Stimulated activated CD8-positive, alpha-beta memory T cell treated with anti-CD3 and anti-CD28 coated beads, Interleukin-2, amount 100 ng/mL, for 1 hour (primary cell): Measurements from ENCODE around the gene EHMT1.

ENCODE experiments used
- DNase-seq, 2 donors: peaks; one replicate each; pipeline ENCODE4 v3.0.0-alpha.2; 2020; ENCODE audit warnings: low read depth in 2 of 2

EHMT1 gene

GRCh38 chr9:137787381-137787780 lies 168.6 kb downstream of the EHMT1 start:
- no peak for DNase-seq

GRCh38 chr9:137787786-137788505 lies 169.1 kb downstream of the EHMT1 start:
- no peak for DNase-seq

- no peak for DNase-seq
These were observed 169.9 kb downstream of the EHMT1 start for GRCh38 chr9:137788561-137789294.

- no peak for DNase-seq
These were observed 170.6 kb downstream of the EHMT1 start for GRCh38 chr9:137789295-137789895.

DNA sequence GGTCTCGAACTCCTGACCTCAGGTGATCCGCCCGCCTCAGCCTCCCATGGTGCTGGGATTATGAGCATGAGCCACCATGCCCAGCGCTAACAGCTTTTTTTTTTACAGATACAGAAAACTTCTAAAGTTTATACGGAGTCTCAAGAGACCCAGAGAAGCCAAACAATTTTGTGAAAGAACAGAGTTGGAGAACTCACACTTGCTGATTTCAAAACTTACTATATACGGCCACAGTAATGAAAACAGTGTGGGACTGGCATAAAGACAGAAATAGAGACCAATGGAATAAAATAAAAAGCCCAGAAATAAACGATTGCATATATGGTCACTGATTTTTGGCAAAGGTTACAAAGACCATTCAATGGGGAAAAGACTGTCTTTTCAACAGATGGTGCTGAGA lies 173.1 kb downstream of the EHMT1 start:
- no peak for DNase-seq

GRCh38 chr9:137793196-137793841 lies 174.5 kb downstream of the EHMT1 start:
- no peak for DNase-seq

DNA sequence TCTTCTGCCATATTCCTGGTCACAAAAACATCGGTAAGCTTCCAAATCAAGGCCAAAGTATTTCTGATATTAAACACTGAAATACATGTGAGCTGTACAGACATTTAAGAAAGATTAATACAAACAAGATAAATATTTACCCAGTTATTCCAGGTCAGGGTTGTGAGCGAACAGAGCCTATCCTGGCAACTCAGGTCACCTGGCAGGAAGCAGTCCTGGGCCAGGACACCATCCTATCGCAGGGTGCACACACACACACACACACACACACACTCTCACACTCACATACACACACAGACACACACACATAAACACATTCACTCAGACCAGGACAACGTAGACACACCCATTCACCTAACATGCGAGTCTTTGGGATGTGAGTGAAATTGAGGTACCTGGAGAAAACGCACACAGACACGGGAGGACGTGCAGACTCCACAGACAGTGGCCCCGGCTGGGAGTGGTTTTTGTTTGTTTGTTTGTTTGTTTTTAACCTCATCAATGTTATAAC lies 176.4 kb downstream of the EHMT1 start:
- DNase-seq: no peak

DNA sequence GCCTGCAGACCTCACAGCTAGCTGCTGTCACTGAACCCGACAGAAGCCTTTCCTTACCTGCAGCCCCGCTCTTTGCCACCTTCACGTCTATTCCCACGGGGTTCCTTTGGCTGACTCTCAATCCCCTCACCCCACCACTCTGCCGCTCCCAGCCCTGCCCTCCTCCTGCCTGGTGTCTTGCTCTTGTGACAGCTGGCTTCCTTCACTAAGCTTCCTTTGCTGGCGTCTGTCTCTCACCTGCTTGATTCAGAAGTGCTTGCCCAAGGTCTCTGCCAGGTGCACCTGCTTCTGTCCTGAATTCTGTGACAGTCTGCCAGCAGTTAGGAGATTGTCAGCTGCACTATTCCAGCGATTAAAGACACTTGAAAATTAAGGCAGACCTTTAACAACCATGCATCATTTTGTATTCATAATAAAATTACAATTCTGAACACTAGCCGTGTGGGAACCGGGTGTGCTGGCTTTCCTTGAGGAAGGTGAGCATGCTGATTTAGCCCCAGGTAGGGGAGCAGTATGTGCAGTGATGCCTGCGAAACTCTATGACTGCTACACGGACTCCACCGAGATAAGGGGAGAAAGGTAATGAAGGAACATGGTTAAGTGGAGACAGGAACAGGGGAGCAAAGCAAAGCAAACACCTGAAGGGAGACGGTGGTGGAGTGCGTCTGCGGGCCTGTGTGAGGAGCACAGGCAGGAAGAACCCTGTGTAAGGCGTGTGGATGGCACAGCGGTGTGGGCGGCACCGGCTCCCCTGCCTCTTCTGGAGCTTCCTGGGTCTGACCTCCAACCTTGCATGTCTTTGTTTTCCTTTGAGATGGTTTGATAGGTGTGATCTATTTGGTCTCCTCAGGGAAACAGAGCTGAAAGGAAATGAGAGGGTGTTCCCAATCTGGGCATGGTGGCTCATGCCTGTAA lies 178.7 kb downstream of the EHMT1 start:
- no peak for DNase-seq

- DNase-seq: no peak
These were observed 179.3 kb downstream of the EHMT1 start for GRCh38 chr9:137798142-137798541.

GRCh38 chr9:137798901-137799629 lies 180.3 kb downstream of the EHMT1 start:
- DNase-seq: no peak

DNA sequence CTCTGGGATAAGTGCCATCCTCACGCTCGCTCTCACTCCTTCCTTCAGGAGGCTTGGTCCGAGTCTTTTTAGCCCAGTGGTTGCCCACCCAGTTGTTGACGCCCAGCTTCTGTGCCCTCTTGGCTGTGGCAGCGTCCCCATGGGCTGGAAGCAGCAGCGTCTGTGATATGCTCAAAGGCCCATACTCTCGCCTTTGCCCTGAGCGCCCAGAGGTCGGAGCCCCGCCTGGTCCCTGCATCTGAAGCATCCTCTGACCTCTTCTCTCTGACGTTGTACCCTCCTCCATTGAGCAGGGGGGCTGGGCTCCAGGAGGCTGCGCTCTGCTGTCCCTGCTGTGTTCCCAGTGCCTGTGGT lies 180.8 kb downstream of the EHMT1 start:
- no peak for DNase-seq

GRCh38 chr9:137800196-137801022 lies 181.6 kb downstream of the EHMT1 start:
- DNase-seq: no peak

DNA sequence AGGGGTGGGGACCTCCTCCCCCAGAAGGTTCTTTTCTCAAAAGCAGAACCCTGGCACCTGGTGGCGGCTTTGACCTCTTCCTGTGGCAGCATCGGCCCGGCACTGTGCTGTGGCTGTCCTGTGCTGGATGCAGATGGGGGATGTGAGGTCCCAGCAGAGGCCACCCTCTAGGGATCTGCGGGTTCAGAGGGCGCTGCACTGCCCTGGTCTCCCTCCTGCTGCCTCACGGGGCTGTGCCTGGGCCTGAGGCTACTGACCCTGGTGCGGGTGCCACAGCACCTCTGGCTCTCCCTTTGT lies 182.2 kb downstream of the EHMT1 start:
- no peak for DNase-seq

- no peak for DNase-seq
These were observed 183.2 kb downstream of the EHMT1 start for GRCh38 chr9:137802021-137802420.

DNA sequence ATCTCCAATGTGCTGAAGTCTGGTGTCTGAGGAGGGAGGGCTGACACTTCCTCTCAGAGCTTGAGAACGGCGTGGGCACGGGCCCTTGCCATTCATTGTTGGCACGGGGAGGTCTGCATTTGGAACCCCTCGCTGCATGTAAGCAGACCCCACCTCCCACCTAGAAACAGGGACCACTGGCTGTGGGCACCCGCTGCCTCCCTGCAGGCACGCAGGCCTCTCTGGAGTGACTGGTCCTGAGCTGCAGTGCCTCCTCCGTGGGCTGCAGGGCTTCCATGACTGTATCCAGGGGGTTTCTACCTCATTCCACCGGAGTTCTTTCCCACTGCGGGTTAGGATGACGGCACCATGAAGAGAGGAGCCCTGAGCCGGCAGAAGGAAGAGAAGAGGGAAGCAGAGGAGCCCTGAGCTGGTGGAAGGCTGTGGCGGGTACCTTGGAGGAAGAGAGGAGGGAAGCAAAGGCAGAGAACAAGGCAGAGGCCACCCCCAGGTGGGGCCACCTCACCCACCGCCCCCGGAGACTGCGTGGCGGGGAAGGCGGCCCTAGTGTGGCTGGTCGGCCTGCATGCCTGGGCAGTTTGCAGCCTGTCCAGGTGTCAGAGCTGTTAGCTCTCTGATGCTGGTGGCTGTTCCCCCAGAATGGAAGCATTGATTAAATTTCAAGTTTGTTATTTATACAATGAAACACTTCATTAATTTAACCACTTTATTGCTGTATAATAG lies 183.9 kb downstream of the EHMT1 start:
- DNase-seq: no peak

DNA sequence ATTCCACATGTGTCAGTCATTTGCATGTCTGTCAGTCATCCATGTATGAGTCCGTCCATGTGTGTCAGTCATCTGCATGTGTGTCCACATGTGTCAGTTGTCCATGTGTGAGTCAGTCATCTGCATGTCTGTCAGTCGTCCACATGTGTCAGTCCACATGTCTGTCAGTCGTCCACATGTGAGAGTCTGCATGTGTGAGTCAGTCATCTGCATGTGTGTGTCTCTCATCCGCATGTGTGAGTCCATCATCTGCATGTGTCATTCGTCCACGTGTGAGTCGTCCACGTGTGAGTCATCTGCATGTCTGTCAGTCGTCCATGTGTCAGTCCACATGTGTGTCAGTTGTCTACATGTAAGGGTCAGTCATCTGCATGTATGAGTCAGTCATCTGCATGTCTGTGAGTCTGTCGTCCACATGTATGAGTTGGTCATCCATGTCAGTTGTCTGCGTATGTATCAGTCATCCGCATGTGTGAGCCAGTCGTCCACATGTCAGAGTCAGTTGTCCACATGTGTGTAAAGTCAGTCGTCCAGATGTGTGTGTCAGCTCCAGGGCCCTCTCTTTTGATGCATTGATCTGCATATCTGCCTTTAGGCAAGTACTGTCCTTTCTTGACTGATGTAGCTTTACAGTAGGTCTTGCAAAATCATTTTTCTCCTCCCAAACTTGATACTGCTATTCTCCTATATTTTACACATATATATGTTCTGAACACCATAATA lies 186.3 kb downstream of the EHMT1 start:
- no peak for DNase-seq

GRCh38 chr9:137807721-137808703 lies 189.2 kb downstream of the EHMT1 start:
- DNase-seq: no peak
